ENCODE measurements around the gene B3GALT5. TPM values are rescaled to one million over a fixed set of nuclear protein-coding genes. Genes with fewer than 3 reads are reported as not detected.

The B3GALT5 gene
- total RNA-seq, 1 experiment from 2014 or later, result 5.4 TPM

DNA sequence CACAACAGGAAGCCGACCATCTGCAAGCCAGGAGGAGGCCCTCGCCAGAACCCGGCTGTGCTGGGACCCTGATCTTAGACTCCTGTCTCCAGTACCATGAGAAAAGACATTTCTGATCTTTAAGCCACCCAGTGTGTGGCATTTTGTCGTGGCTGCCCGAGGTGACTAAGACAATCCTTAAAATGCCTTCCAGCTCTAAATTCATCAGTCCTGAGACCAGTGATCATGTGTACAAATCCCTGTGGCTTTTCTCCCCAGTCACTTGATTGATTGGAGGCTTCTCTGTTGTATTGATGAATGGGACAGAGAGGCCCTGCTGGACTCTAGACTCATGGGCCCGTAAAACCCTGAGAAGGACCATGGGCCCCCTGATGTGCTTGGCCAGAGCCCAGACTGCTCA, 36.1 kb downstream of the B3GALT5 start:
- Histone ChIP-seq H3K4me3 (no peak overlapping the region), H3K27me3 (no peaks in the 10 kb centered on the region), H3K4me1 (peaks cover 42% of the 10 kb centered on the region), H3K9me3 (replicated peaks) (peaks cover under 1% of the 10 kb centered on the region; the same call in 1 of the 2 replicates), H3K27ac (no peak overlapping the region), H3K36me3 (peaks cover 4% of the 10 kb centered on the region)
- no peak for DNase-seq

DNA sequence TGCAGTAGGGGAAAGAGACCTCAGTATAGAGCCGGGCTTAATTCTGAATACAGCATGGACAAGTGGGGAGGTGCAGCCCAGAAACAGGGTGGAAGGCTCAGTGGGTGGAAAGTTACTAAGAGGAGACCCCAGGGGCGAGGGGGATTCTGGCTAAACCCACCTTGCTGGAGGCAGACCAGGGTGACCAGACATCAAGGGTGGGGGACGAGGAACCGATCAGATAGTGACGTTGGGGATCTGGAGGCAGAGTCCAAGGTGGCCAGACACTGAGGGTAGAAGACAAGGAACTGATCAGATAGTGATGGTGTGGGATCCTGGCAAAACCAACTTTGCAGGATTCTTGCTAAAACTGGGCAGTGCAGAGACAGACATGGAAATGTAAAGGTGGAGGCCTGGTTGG, 36.8 kb downstream of the B3GALT5 start:
- no peak for DNase-seq
- Histone ChIP-seq H3K9me3 (replicated peaks) (peaks cover 4% of the 10 kb centered on the region; the same call in 1 of the 2 replicates), H3K27ac (no peak overlapping the region), H3K4me1 (peaks cover 36% of the 10 kb centered on the region), H3K27me3 (no peaks in the 10 kb centered on the region), H3K36me3 (peaks cover 4% of the 10 kb centered on the region), H3K4me3 (no peak overlapping the region)

DNA sequence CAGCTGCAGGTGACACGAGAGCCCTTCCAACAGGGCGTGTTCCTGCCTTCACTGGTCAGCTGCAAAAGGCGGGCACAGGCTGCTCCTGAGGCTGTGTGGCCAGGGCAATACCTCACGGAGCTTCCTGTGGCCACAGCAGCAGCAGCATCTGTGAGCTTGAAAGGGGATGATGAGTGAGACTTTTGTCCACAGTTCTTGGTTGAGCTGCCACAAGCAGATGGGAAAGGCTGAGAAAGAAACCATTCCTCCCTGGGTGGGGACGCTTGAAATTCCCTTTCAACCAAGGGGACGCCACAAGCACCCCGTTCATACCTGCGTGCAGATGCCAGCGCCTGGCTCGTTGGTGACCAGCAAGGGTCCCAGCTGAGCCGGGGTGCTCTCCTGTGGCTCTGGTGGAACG, 37.6 kb downstream of the B3GALT5 start:
- Histone ChIP-seq H3K36me3 (peaks cover 4% of the 10 kb centered on the region), H3K27ac (no peak overlapping the region), H3K9me3 (replicated peaks) (peaks cover 4% of the 10 kb centered on the region; the same call in 1 of the 2 replicates), H3K4me3 (no peak overlapping the region), H3K4me1 (peaks cover 28% of the 10 kb centered on the region), H3K27me3 (no peaks in the 10 kb centered on the region)
- DNase-seq, result no peak

DNA sequence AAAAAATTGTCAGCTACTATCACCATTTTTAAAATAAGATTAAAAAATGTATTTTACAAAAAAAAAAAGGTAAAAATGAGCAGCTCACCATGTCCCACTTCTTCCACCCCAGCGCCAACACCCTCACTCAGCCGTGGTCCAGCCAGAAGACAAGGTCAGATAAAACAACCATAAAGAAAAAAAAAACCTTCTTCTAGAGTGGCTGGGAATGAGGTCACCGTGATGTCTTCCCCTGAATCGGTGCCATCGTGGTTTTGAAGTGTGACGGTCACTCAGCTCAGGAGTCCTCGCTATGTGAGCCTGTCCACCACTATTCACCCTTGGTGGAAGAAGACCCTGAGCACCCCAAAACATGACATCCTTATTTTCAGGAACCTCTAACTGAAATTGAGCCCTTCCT, 38.1 kb downstream of the B3GALT5 start:
- Histone ChIP-seq H3K36me3 (peaks cover 4% of the 10 kb centered on the region), H3K27ac (no peak overlapping the region), H3K9me3 (replicated peaks) (peaks cover 4% of the 10 kb centered on the region; the same call in 1 of the 2 replicates), H3K27me3 (no peaks in the 10 kb centered on the region), H3K4me3 (no peak overlapping the region), H3K4me1 (peaks cover 27% of the 10 kb centered on the region)
- no peak for DNase-seq

DNA sequence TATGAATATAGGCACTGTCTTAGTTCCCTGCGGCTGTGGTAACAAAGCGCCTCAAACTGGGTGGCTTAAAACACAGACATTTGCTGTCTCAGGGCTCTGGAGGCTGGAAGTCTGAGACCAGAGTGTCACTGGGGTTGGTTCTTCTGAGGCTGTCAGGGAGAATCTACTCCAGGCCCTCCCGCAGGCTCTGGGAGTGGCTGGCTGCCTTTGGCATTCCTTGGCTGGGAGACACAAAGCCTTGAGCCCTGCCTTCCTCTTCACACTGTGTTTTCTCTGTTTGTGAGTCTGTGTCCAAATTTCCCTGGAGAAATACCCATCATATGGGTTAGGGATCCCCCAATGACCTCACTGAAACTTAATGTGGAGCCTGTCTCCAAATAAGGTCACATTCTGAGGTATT, 38.5 kb downstream of the B3GALT5 start:
- H3K27ac ChIP-seq, result no peak overlapping the region
- peaks cover 3% of the 10 kb centered on the region for H3K36me3 ChIP-seq
- peaks cover 4% of the 10 kb centered on the region; the same call in 1 of the 2 replicates for H3K9me3 ChIP-seq (replicated peaks)
- H3K4me3 ChIP-seq, result no peak overlapping the region
- no peak for DNase-seq
- peaks cover 26% of the 10 kb centered on the region for H3K4me1 ChIP-seq
- H3K27me3 ChIP-seq, result no peaks in the 10 kb centered on the region

DNA sequence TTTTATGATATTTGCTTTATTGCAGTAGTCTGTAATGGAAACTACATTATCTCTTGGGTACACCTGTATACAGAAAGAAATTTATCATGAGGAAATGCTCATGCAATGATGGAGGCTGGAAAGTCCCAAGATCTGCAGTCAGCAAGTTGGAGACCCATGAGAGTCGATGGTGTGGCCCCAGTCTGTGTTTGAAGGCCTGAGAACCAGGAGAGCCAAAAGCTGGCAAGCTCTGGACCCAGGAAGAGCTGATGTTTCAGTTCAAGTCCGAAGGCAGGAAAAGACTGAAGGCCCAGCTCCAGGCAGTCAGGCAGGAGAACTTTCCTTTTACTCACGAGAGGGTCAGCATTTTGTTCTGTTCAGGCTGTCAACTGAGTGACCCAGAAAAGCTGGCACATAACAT, 42.2 kb downstream of the B3GALT5 start:
- no peaks in the 10 kb centered on the region for H3K36me3 ChIP-seq
- H3K4me1 ChIP-seq, result peaks cover 6% of the 10 kb centered on the region
- H3K4me3 ChIP-seq, result no peak overlapping the region
- peaks cover 4% of the 10 kb centered on the region; the same call in 1 of the 2 replicates for H3K9me3 ChIP-seq (replicated peaks)
- no peaks in the 10 kb centered on the region for H3K27me3 ChIP-seq
- no peak for DNase-seq
- H3K27ac ChIP-seq, result no peak overlapping the region

DNA sequence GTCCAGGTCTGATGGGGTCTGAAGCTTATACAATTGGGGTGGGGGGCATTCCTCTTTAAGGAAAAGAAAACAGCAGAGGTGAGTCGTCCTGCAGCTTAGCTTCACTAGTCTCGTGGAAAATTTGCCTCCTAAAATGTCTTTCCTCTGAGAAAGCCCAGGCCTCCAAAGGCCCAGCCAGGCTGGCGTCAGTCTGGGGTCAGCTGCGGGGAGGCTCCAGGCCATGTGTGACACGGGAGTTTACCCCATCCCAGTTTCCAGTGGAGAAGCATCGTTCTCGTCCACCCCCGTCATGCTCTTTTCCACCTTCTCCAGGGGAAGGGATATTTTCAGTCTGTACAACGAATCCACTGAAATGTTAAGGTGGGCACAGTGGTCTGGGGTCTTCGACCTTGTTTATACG, 42.8 kb downstream of the B3GALT5 start:
- peaks cover 6% of the 10 kb centered on the region for H3K4me1 ChIP-seq
- no peak for DNase-seq
- H3K36me3 ChIP-seq, result no peaks in the 10 kb centered on the region
- peaks cover 4% of the 10 kb centered on the region; the same call in 1 of the 2 replicates for H3K9me3 ChIP-seq (replicated peaks)
- no peak overlapping the region for H3K4me3 ChIP-seq
- no peaks in the 10 kb centered on the region for H3K27me3 ChIP-seq
- H3K27ac ChIP-seq, result no peak overlapping the region

DNA sequence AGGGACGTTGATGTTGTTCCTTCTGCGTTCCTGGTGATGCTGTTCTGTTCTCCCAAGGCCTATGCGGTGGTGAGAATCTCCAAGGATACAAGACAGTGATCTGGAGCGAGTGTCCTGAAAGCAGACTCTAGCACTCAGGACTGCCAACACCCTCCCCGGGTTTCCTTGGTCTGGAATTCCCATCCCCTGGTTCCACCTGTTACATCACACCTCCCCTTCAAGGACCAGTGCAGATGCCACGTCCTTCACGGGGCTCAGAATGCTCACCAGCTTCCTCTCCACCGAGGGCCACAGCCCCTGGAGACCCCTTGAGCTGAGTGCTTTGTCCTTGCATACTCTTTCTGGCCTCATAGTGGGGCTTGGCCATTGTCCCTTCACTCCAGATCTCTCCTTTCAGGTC, 43.5 kb downstream of the B3GALT5 start:
- Histone ChIP-seq H3K27ac (no peak overlapping the region), H3K4me3 (no peak overlapping the region), H3K36me3 (no peaks in the 10 kb centered on the region), H3K27me3 (no peaks in the 10 kb centered on the region), H3K9me3 (replicated peaks) (peaks cover 4% of the 10 kb centered on the region; the same call in 1 of the 2 replicates), H3K4me1 (peaks cover 10% of the 10 kb centered on the region)
- no peak for DNase-seq

DNA sequence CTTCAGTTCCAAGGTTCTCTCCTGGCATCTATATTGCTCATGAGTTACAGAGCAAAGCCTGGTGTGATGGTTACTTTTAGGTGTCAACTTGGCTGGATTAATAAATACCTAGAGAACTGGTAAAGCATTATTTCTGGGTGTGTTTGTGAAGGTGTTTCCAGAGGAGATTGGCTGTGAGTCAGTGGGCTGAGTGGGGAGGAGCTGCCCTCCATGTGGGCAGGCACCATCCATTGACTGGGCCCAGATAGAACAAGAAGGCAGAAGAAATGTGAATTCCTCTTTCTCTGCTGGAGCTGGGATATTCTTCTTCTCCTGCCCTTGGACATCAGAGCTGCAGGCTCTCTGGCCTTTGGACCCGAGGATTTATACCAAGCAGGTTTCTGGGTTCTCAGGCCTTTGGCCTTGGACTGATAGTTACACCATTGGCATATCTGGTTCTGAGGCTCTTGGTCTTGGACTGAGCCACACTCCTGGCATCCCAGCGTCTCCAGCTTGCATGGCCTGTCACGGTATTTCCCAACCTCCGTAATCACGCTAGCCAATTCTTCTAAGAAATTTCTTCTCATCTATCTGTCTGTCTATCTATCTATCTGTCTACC, 44.5 kb downstream of the B3GALT5 start:
- H3K4me3 ChIP-seq, result no peak overlapping the region
- DNase-seq, result no peak
- no peaks in the 10 kb centered on the region; the same call in 1 of the 2 replicates for H3K36me3 ChIP-seq
- no peaks in the 10 kb centered on the region for H3K27me3 ChIP-seq
- peaks cover 17% of the 10 kb centered on the region for H3K4me1 ChIP-seq
- H3K9me3 ChIP-seq (replicated peaks), result peaks cover 4% of the 10 kb centered on the region; the same call in 1 of the 2 replicates
- H3K27ac ChIP-seq, result no peak overlapping the region

DNA sequence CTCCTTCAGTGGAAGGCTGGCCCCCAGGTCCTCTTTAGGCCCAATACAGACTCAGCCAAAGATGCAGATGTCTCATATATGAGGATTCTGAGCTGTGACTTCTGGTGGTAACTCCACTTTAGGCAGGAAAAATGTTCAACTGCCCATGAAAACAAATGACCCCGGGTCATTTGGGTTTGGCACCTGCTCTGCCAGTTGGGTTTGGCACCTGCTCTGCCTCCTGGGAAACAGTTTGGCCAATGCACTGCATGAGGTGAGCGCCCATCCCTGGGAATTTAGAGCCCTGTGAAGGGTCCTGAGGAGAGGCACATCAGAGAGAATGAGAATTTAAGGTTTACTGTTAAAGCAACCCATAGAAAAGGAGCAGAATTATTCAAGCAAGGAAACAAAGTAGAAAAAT, 45.3 kb downstream of the B3GALT5 start:
- no peak for DNase-seq
- Histone ChIP-seq H3K4me3 (no peak overlapping the region), H3K27ac (no peak overlapping the region), H3K27me3 (no peaks in the 10 kb centered on the region), H3K36me3 (no peaks in the 10 kb centered on the region; the same call in 1 of the 2 replicates), H3K4me1 (peaks cover 17% of the 10 kb centered on the region), H3K9me3 (replicated peaks) (peaks cover 4% of the 10 kb centered on the region; the same call in 1 of the 2 replicates)

DNA sequence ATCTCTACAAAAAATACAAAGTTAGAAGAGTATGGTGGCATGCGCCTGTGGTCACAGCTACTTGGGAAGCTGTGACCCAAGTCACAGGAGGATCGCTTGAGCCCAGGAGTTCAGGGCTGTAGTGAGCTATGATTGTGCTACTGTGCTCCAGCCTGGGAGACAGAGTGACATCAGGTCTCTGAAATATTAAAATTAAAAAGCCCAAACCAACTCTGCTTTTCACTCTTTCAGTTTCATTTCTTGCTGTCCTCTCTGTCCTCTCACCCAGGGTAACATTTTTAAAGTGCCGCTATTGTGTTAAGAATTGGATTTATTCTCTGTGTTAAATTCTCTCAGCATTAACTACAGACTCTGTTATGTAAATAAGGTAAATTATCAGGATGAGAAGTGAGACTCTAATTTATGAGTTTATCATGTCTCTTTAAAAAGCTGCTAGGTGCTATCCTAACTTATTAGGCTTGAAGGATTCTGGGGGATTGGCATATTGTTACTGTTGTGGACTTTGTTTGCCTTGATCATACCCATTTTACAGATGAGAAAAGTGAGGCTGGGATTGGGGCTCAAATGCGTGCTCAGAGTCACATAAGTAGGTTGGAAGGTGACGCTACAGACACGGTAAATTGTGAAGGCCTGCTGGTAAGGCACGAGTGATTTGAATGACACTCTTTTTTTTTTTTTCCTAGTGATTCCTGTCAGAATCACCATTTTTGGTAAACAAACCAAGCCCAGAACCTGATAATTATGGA, 46.5 kb downstream of the B3GALT5 start:
- Histone ChIP-seq H3K27me3 (no peaks in the 10 kb centered on the region), H3K4me1 (peaks cover 17% of the 10 kb centered on the region), H3K27ac (peak overlapping the region; percentile 95), H3K36me3 (no peaks in the 10 kb centered on the region; the same call in 1 of the 2 replicates), H3K9me3 (replicated peaks) (no peaks in the 10 kb centered on the region), H3K4me3 (no peak overlapping the region)
- no peak for DNase-seq

DNA sequence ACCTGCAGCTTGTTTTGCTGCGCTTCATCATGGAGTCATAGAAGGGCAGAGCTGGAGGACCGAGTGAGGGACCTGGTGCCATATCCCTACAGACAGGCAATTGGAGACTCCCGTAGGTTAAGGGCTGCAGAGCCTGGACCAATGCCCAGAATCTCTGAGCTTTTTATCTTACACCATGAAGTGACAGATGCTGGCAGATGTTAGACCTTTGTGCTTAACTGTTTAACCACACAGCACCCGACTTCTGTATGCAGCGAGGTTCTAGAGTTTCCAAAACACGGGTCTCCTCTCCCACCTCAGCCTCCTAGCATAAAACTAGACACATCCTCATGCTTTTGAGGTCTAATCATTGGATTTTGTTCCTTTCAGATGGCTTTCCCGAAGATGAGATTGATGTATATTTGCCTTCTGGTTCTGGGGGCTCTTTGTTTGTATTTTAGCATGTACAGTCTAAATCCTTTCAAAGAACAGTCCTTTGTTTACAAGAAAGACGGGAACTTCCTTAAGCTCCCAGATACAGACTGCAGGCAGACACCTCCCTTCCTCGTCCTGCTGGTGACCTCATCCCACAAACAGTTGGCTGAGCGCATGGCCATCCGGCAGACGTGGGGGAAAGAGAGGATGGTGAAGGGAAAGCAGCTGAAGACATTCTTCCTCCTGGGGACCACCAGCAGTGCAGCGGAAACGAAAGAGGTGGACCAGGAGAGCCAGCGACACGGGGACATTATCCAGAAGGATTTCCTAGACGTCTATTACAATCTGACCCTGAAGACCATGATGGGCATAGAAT, 47.6 kb downstream of the B3GALT5 start:
- H3K4me3 ChIP-seq, result peak overlapping the region; percentile 15
- H3K27ac ChIP-seq, result peak overlapping the region; percentile 95
- no peaks in the 10 kb centered on the region for H3K9me3 ChIP-seq (replicated peaks)
- no peaks in the 10 kb centered on the region for H3K27me3 ChIP-seq
- peak; percentile 96 to 99 for DNase-seq
- no peaks in the 10 kb centered on the region; the same call in 1 of the 2 replicates for H3K36me3 ChIP-seq
- peaks cover 17% of the 10 kb centered on the region for H3K4me1 ChIP-seq

DNA sequence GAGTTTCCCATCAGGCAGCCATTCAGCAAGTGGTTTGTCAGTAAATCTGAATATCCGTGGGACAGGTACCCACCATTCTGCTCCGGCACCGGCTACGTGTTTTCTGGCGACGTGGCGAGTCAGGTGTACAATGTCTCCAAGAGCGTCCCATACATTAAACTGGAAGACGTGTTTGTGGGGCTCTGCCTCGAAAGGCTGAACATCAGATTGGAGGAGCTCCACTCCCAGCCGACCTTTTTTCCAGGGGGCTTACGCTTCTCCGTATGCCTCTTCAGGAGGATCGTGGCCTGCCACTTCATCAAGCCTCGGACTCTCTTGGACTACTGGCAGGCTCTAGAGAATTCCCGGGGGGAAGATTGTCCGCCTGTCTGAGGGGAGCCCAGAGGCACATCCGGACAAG, 48.4 kb downstream of the B3GALT5 start:
- peaks cover 23% of the 10 kb centered on the region for H3K4me1 ChIP-seq
- no peaks in the 10 kb centered on the region for H3K9me3 ChIP-seq (replicated peaks)
- H3K36me3 ChIP-seq, result no peaks in the 10 kb centered on the region; the same call in 1 of the 2 replicates
- no peaks in the 10 kb centered on the region for H3K27me3 ChIP-seq
- DNase-seq, result no peak
- H3K27ac ChIP-seq, result peak overlapping the region; percentile 95
- H3K4me3 ChIP-seq, result no peak overlapping the region

DNA sequence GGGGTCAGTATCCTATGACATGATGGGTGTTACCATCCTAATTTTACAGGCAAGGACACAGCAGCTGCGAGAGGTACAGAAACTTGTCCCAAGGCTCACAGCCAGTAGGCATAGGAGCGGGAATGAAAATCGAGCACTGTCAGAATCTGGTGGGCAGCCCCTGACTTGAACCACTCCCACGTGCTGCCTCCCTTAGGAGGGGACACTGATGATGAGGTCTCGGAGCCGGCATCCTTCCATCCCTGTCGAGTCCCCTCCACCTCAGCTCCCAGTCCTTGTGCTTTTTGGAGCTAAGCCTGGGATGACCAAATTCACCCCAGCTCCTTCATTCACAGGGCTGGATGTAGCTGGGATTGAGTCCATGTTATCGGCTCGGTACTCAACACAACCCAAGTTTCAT, 49.0 kb downstream of the B3GALT5 start:
- H3K36me3 ChIP-seq, result no peaks in the 10 kb centered on the region; the same call in 1 of the 2 replicates
- no peak for DNase-seq
- H3K27me3 ChIP-seq, result no peaks in the 10 kb centered on the region
- no peaks in the 10 kb centered on the region for H3K9me3 ChIP-seq (replicated peaks)
- no peak overlapping the region for H3K4me3 ChIP-seq
- H3K27ac ChIP-seq, result no peak overlapping the region
- H3K4me1 ChIP-seq, result peaks cover 29% of the 10 kb centered on the region

All from SJCRH30 (cell line).